Hippocampal formation (tissue), 2 donors: ENCODE results near the gene ACY1.
A peak's percentile ranks its signal among the peaks of the same experiment; 100 is the strongest.
"Not testable (repeated sequence)": the region's sequence is repeated elsewhere in the genome, so short reads cannot be mapped to it uniquely, and the experiment has no call there.

Source experiments
- DNase-seq, 2 donors: peaks; one replicate each; lab custom pipeline; 2025; lab: John Stamatoyannopoulos, UW

ACY1 gene

GRCh38 chr3:51983578-51984268, 388 bp downstream of the ACY1 start:
- no peak for DNase-seq

DNA sequence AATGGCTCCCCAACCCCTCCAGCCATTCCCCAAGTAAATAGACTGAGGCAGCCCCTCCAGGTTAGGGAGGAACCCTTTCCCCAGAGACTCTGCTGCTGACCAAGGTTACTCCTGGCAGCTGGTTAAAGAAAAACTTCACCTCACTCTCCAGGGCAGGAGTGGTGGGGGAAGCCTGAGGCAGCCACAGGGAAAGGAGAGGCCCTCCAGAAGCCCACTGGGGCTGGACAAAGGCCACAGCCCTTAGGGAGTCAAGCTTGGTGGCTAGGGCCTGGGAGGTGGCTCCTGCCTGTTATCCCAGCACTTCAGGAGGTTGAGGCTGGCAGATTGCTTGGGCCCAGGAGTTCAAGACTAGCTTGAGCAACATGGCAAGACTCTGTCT, 923 bp downstream of the ACY1 start:
- no peak for DNase-seq

GRCh38 chr3:51985063-51985462, 1.7 kb downstream of the ACY1 start:
- DNase-seq: no peak

GRCh38 chr3:51986010-51986947, 2.9 kb downstream of the ACY1 start:
- DNase-seq: no peak

- DNase-seq: no peak
Observed at GRCh38 chr3:51987568-51987967, 4.2 kb downstream of the ACY1 start.

DNA sequence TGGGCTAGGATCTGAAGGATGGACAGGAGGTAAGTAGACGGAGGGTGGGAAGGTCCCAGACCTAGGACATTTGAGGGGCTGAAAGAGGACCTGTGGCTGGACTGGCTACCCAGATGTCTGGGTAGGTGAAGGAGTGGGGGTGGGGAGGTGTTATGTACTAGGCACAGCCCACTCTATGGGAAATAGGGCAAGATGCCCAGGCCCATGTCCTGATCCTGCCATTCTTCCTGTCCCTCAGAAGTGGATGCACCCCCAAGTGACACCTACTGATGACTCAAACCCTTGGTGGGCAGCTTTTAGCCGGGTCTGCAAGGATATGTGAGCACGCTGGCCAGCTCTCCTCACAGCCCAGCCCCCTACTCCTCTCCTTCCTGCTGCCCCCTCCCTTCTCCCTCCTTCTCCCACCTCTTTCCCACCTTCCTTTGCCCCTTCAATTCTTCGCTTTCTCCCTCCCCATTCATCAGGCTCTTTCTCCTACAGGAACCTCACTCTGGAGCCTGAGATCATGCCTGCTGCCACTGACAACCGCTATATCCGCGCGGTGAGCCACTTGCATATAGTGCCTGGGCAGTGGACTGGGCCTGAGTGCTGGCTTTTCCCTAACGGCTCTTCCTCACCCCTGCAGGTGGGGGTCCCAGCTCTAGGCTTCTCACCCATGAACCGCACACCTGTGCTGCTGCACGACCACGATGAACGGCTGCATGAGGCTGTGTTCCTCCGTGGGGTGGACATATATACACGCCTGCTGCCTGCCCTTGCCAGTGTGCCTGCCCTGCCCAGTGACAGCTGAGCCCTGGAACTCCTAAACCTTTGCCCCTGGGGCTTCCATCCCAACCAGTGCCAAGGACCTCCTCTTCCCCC, 5.2 kb downstream of the ACY1 start:
- DNase-seq: no peak

- DNase-seq: not testable (repeated sequence)
Observed at GRCh38 chr3:51990501-51990971, 7.2 kb downstream of the ACY1 start.

DNA sequence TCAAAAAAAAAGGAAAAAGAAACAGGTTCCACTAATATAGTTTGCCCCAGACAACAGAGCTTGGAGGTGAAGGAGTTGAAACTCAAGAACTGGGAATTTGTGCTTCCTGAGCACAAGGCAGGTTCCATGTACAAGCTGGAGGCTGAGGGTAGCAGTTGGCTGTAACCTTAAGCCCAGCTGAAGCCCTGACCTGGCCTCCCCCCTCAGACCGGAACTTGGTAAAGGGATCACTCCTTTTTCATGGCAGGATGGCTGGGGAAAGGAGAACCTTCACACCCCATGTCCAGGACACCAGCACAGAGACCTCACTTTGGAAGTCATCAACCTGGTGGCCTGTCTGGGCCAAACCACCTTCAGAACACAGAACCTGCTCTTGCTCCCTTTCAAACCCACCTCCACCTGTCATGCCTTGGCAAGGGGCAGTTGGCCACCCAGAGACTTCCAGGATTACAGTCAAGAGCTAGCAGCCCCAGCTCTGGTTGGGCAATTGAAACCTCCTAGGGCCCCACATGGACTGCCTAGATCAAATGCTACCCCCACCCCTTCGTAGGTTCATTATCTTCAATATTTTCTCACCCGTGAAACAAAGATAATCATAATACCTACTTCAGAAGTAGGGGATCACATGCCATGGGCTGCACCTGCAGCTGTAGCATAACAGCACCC, 8.8 kb downstream of the ACY1 start:
- DNase-seq: no peak

- DNase-seq: not testable (repeated sequence)
Observed at GRCh38 chr3:51993657-51994056, 10.3 kb downstream of the ACY1 start.

DNA sequence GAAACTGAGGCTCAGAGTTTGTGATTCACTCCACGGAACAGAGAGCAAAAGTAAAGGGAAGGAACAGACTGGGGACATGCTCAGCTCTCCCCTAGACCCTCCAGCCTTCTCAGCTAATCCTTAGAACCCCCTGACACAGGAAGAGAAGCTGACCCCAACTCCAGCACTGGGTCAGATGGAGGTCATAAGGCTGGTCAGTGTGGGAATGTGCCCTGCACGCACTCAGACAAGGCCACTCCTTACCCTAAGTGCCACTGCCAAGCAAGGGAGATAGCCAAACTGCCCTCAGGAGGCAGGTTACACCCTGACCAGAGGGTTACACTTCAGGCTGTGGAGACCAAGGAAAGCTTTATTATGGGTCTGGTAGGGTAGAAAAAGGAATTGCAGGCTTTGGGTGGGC, 11.2 kb downstream of the ACY1 start:
- no peak for DNase-seq

GRCh38 chr3:51995346-51996163, 12.2 kb downstream of the ACY1 start, which contains the start of gene RPL29:
Gene RPL29, minus strand, starts transcription at chr3:51995895. Its CDS starts 434 bp downstream, at chr3:51995461.
- DNase-seq: peak; percentile 86 to 94

GRCh38 chr3:51997172-51997571, 13.8 kb downstream of the ACY1 start:
- DNase-seq: no peak

DNA sequence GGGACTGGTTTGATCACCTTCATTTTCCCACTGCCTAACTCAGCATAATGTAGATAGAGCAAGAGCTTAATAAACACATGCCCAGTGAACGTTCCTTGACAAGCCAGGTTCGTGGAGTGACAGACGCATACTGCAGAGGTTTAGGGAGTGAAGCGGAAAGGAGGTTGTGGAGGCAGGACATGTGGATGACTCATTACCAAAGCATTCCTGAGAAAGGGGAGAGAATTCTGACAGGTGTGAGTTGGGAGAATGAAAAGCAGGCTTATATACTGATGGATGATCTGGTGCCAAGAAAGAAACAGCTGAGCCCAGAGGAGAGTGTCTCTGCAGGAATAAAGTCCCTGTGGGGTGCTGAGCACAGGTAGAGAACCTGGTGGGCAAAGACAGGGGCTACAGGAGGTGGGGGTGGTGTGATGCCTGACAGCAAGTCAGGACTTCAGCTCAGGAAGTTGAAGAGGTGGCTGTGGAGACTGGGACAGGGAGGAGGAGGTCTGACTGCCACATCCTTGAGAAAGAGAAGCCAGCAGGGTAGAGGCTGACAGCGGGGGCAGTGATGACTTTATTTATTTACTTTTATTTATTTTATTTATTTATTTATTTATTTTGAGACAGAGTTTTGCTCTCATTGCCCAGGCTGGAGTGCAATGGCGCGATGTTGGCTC, 14.7 kb downstream of the ACY1 start:
- DNase-seq: no peak

DNA sequence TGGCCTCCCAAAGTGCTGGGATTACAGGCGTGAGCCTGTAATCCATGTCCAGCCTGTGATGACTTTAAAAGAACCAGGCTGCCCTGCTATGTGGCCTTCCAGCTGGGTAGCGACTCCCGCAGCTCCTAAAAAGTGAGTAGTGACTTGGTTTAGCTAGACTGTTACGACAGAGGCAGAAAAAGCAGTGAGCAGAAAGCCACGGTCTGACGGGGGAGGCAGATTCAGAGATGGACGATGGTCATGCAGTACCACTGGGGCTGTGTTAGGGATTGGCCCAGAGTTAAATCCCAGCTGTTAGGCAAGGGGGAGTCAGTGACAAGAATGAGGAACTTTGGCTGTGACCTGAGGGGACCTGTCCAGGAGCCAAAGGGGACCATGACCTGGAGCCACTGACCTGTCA, 15.4 kb downstream of the ACY1 start:
- no peak for DNase-seq

DNA sequence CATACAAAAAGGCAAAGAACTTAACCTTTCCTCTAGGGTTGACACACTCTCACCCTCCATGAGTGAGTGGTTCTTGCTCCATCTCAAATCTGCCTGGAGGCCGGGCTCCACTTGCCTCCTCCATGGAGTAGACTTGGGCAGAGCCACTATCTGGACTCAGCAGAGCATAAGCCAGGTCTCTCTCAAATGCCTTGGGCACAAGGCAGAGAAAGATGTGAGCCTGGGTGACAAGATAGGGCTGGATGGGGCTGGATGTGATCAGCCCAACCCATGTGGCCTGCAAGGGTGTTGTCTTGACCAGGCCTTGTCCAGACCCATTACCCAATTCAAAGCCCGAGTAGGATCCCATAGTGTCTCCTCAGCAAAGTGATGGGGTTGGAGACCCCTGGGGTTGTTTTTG, 16.5 kb downstream of the ACY1 start:
- no peak for DNase-seq

GRCh38 chr3:52001443-52001974, 18.2 kb downstream of the ACY1 start:
- DNase-seq: peak; percentile 50 to 63

GRCh38 chr3:52002748-52003147, 19.4 kb downstream of the ACY1 start:
- no peak for DNase-seq

- peak; percentile 45 to 70 for DNase-seq
Observed at GRCh38 chr3:52004163-52004787, 20.9 kb downstream of the ACY1 start.

GRCh38 chr3:52004906-52005395, 21.6 kb downstream of the ACY1 start:
- no peak for DNase-seq
